Adrenal gland (tissue), 12 donors: ENCODE results near the gene DENND6B. TPM values are rescaled to one million over a fixed set of nuclear protein-coding genes. Genes with fewer than 3 reads are reported as not detected.
"Not testable (repeated sequence)": the region's sequence is repeated elsewhere in the genome, so short reads cannot be mapped to it uniquely, and the experiment has no call there.

Experiments used
- DNase-seq, 7 donors: peaks; one replicate each; pipeline ENCODE4 v3.0.0-alpha.2; 2019 to 2020
- H3K27ac ChIP-seq, 5 donors: fragments of 200-600 bp; sonication (generic) in 4 of 5; 1 replicate in 3 of 5; 2 replicates in 2 of 5; pipeline versions ENCODE4 v1.5.1 to v1.8.0; 2016 to 2020; ENCODE audit warnings: mild to moderate bottlenecking in 1 of 5
- H3K27me3 ChIP-seq: fragments of 200-600 bp; 2 replicates; pipeline ENCODE4 v1.8.0; 2021
- H3K36me3 ChIP-seq, 2 donors: fragments of 200-600 bp; replicated peaks in 1 of 2; 1 replicate in 1 of 2; 2 replicates in 1 of 2; pipeline versions ENCODE4 v1.5.1 to v1.8.0; 2018 to 2022
- H3K4me1 ChIP-seq, 2 donors: fragments of 200-600 bp; replicated peaks in 1 of 2; 1 replicate in 1 of 2; 2 replicates in 1 of 2; pipeline versions ENCODE4 v1.5.1 to v1.8.0; 2018 to 2021
- H3K4me3 ChIP-seq, 4 donors: fragments of 200-600 bp; sonication (generic) in 3 of 4; one replicate each; pipeline ENCODE4 v1.5.1; 2016 to 2018
- H3K9me3 ChIP-seq, 3 donors: fragments of 200-600 bp; sonication (generic) in 1 of 3; replicated peaks in 1 of 3; 1 replicate in 2 of 3; 2 replicates in 1 of 3; pipeline versions ENCODE4 v1.5.1 to v1.8.0; 2016 to 2021
- POLR2A ChIP-seq, 2 donors: fragments of 450-650 bp; IDR thresholded peaks; one replicate each; pipeline ENCODE4 v1.6.1; 2017; ENCODE audit warnings: antibody characterized with exemption in 2 of 2, mild to moderate bottlenecking in 2 of 2, moderate library complexity in 1 of 2
- WGBS, 4 donors: extraction: QIAGEN DNeasy Blood & Tissue Kit in 2 of 4; methylation state at CpG; one replicate each; pipeline versions ENCODE4 v1.1.5 to v1.1.7; 2013 to 2017; 5-methylcytosine and 5-hydroxymethylcytosine counted together
- intact Hi-C, 2 donors: fragments of 100-400 bp; cut with DNase I; formaldehyde crosslinking; loops; one replicate each; pipeline versions ENCODE4 v1.14.1 to v1.15.0; 2022 to 2023
- polyA plus RNA-seq, 3 donors: library from polyadenylated mRNA; stranded (reverse); fragments of 200-250 nt in 2 of 3; fragments of 350-450 nt in 1 of 3; fragmentation: Illumina TruSeq in 1 of 3; extraction: RNeasy Lipid Tissue Mini Kit (QIAGEN cat#74804) in 1 of 3; gene quantifications; one replicate each; pipeline ENCODE4 v1.2.3, GENCODE V29; 2013 to 2014
- total RNA-seq, 9 donors: library from RNA; depleted of rRNA in 4 of 9; stranded (reverse); fragments of >200 nt in 4 of 9; fragments of 120-200 nt in 1 of 9; fragmentation: NEBNext Ultra II Directional in 1 of 9; extraction: Animal tissue kit (Norgen Biotek cat#: 25700) in 1 of 9; gene quantifications; one replicate each; pipeline versions ENCODE4 v1.1.0 to v1.2.4, GENCODE V29; 2013 to 2023
- TF ChIP-seq, protein P1 (sequence below), 6 experiments: fragments of 450-650 bp in 4 of 6; fragments of 200-600 bp in 2 of 6; sonication (generic) in 1 of 6; IDR thresholded peaks; 1 replicate in 5 of 6; 2 replicates in 1 of 6; pipeline versions ENCODE4 v1.5.1 to v1.8.0; 2016 to 2021; ENCODE audit warnings: antibody characterized with exemption in 6 of 6, mild to moderate bottlenecking in 2 of 6, moderate library complexity in 1 of 6
- donor health status: healthy with polysubstance abuse.
- donor health status: Bipolar disorder and iron deficiency.
- donor health status: DM: yes; HTN: yes; CAD: no.
- donor health status: DM: no; HTN: no; CAD: no.
- donor health status: DM: no; HTN: no; CAD: no.
- donor health status: DM: yes; HTN: yes; CAD: no.

DENND6B gene
- total and polyA plus RNA-seq, 12 donors: 1.8 to 32.7 (median 8.9) TPM

GRCh38 chr22:50323900-50324299, 2.9 kb downstream of the DENND6B start:
- 88 to 98% (median 95%) methylated on average over 2 to 5 of the region's 5 CpGs for WGBS, 4 donors

GRCh38 chr22:50322382-50323104, 4.3 kb downstream of the DENND6B start:
- H3K27ac ChIP-seq, H3K36me3 ChIP-seq, H3K9me3 ChIP-seq, H3K27me3 ChIP-seq, H3K4me3 ChIP-seq, intact Hi-C loops: not testable (repeated sequence)
- H3K4me1 ChIP-seq: peaks cover 8 to 12% of the 10 kb centered on the region in 2 donors
- WGBS, 4 donors: 75 to 81% (median 79%) methylated on average over 9 to 10 of the region's 10 CpGs
- DNase-seq: peak in 3 of 7 donors; percentile 59 to 77 (median 64)

More at GRCh38 chr22:50323900-50324299, 2.9 kb downstream of the DENND6B start:
- TF ChIP-seq, protein P1, sequence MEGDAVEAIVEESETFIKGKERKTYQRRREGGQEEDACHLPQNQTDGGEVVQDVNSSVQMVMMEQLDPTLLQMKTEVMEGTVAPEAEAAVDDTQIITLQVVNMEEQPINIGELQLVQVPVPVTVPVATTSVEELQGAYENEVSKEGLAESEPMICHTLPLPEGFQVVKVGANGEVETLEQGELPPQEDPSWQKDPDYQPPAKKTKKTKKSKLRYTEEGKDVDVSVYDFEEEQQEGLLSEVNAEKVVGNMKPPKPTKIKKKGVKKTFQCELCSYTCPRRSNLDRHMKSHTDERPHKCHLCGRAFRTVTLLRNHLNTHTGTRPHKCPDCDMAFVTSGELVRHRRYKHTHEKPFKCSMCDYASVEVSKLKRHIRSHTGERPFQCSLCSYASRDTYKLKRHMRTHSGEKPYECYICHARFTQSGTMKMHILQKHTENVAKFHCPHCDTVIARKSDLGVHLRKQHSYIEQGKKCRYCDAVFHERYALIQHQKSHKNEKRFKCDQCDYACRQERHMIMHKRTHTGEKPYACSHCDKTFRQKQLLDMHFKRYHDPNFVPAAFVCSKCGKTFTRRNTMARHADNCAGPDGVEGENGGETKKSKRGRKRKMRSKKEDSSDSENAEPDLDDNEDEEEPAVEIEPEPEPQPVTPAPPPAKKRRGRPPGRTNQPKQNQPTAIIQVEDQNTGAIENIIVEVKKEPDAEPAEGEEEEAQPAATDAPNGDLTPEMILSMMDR (IDR thresholded peaks at IDR 0.05): no peak
- TF ChIP-seq POLR2A (IDR thresholded peaks at IDR 0.05): no peak
- Histone ChIP-seq H3K27ac (no peak overlapping the region), H3K4me1 (peaks cover 8 to 17% of the 10 kb centered on the region in 2 donors), H3K9me3 (no peaks in the 10 kb centered on the region), H3K4me3 (no peak overlapping the region), H3K27me3 (no peaks in the 10 kb centered on the region), H3K36me3 (no peaks in the 10 kb centered on the region)
- intact Hi-C loops: no loop called here
- no peak for DNase-seq

DNA sequence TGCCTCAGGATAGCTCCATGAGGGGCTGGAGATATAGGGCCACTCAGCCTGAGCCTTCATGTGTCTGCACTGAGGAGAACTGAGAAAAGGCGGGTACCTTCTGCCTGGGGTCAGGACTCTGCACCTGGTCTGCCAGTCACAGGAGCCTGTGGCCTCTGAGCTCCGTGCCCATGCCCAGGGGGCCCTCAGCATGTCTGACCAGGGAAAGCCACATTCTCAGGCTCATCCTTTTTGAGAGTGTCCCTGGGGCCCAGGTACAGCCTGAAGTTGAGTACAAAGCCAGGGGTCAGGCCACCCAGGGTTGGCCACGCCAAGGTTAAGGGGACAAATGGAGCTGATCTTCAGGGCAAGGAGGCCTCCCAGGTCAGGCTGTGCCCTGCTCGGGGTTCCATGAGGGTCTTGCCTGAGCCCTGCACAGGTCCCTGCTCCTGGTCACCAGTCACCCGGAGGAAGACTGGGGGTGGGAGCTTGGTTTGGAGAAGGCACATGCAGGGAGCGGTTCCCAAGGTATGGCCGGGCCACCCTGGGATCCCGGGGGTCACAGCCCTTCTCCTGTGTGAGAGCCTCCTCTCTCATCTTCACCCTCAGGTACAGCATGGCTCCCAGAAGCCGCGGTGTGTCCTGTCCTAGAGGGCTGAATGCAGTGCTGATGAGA, 6.0 kb downstream of the DENND6B start:
- H3K36me3 ChIP-seq: no peaks in the 10 kb centered on the region
- intact Hi-C loops: no loop called here
- no peak for DNase-seq
- no peak for TF ChIP-seq POLR2A (IDR thresholded peaks at IDR 0.05)
- TF ChIP-seq, protein P1 (IDR thresholded peaks at IDR 0.05): no peak
- no peak overlapping the region for H3K27ac ChIP-seq
- H3K9me3 ChIP-seq: no peaks in the 10 kb centered on the region
- no peak overlapping the region for H3K4me3 ChIP-seq
- H3K4me1 ChIP-seq: peaks cover 0 to 4% of the 10 kb centered on the region in 2 donors
- WGBS, 4 donors: 84 to 91% (median 87%) methylated on average over 5 to 10 of the region's 10 CpGs
- H3K27me3 ChIP-seq: no peaks in the 10 kb centered on the region

DNA sequence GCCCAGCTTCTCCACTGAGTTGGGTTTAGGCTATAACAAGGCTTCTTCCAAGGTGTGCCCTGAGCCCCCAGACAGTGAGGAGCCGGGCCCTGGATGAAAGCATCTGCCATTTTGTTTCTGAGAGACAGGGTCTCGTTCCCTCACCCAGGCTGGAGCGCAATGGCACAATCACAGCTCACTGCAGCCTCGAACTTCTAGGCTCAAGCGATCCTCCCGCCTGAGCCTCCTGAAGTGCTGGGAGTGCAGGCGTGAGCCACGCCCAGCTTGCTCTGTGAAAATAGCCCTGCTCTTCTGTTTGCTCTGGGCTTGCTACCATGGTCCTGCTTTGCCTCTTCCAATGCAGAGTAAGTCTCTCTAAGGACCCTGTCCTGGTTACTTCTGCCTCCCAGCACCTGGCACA, 6.7 kb downstream of the DENND6B start:
- H3K27me3 ChIP-seq: no peaks in the 10 kb centered on the region
- no peak for DNase-seq
- no peaks in the 10 kb centered on the region for H3K4me1 ChIP-seq
- 90 to 92% (median 91%) methylated on average over 7 to 8 of the region's 8 CpGs for WGBS, 4 donors
- no peak overlapping the region for H3K27ac ChIP-seq
- H3K36me3 ChIP-seq: no peaks in the 10 kb centered on the region
- TF ChIP-seq, protein P1 (IDR thresholded peaks at IDR 0.05): no peak
- no peak for TF ChIP-seq POLR2A (IDR thresholded peaks at IDR 0.05)
- intact Hi-C loops: no loop called here
- H3K4me3 ChIP-seq: no peak overlapping the region
- no peaks in the 10 kb centered on the region for H3K9me3 ChIP-seq
